Measurements from ENCODE around the gene FGFRL1. TPM values are rescaled to one million over a fixed set of nuclear protein-coding genes. Genes with fewer than 3 reads are reported as not detected.

The FGFRL1 gene
- polyA plus RNA-seq, 1 donor from 2014 or later, result 0.97 TPM

DNA sequence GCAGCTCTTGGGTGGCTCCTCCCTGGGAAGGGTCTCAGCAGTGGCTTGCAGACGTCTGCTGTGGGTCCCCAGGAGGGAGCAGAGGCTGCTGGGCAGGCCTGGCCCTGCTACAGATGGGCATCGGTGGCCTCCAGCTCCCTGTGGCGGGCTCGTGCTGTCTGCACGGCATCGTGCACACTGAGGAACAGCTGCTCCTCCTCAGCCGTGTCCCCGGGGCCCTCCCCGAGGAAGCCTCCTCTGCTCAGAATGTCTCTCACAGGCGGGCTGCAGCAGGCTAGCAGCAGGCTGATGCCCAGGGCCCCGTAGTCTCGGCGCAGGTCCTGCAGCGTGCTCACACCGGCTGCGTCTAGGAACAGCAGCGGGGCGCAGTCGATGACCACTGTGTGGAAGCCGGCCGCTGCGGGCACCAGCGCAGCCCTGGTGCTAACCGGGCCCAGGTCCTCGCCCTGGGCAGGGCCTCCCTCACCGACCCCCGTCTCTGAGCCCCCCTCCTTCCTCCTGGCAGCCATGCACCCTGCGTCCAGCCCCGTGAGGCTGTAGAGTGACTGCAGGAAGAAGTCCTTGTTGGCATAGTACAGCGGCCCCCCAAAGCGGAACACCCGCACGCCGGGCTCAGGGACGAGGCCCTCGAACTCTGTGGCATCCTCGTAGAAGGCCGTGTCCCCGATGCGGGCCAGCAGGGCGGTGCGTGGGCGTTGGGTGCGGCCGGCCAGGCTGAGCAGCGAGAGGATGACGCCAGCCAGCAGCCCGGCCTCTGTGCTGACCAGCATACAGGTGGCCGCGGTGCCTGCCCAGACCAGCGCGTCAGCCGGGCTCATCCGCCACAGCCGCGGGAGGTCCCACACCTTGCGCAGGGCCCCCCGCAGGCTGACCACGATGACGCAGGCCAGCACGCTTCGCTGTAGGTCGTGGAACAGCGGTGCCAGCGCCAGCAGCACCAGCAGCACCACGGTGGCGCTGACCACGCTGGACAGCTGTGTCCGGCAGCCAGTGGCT, 22.4 kb upstream of the FGFRL1 start:
- Histone ChIP-seq H3K4me3 (ENCODE audit: low read length) (no peak overlapping the region), H3K4me2 (ENCODE audit: low read length) (no peak overlapping the region), H3K9me2 (ENCODE audit: insufficient read depth, low read length) (no peaks in the 10 kb centered on the region), H3K27ac (ENCODE audit: low read length) (no peak overlapping the region), H2AFZ (ENCODE audit: low read depth, low read length) (no peak overlapping the region), H3K9me3 (ENCODE audit: low read length) (no peaks in the 10 kb centered on the region), H3F3A (ENCODE audit: insufficient read depth, low read length, poor library complexity, severe bottlenecking) (no peaks in the 10 kb centered on the region), H3K36me3 (ENCODE audit: insufficient read depth, low read length) (no peaks in the 10 kb centered on the region), H3K9ac (ENCODE audit: low read length) (no peak overlapping the region), H3K27me3 (ENCODE audit: insufficient read depth, low read depth, low read length) (no peaks in the 10 kb centered on the region), H4K20me1 (ENCODE audit: insufficient read depth) (no peaks in the 10 kb centered on the region), H3K79me2 (replicated peaks; ENCODE audit: insufficient read depth, low read length) (no peaks in the 10 kb centered on the region)
- TF ChIP-seq RAD21 (conservative IDR thresholded peaks at IDR 0.05), result no peak
- TF ChIP-seq, protein P1, sequence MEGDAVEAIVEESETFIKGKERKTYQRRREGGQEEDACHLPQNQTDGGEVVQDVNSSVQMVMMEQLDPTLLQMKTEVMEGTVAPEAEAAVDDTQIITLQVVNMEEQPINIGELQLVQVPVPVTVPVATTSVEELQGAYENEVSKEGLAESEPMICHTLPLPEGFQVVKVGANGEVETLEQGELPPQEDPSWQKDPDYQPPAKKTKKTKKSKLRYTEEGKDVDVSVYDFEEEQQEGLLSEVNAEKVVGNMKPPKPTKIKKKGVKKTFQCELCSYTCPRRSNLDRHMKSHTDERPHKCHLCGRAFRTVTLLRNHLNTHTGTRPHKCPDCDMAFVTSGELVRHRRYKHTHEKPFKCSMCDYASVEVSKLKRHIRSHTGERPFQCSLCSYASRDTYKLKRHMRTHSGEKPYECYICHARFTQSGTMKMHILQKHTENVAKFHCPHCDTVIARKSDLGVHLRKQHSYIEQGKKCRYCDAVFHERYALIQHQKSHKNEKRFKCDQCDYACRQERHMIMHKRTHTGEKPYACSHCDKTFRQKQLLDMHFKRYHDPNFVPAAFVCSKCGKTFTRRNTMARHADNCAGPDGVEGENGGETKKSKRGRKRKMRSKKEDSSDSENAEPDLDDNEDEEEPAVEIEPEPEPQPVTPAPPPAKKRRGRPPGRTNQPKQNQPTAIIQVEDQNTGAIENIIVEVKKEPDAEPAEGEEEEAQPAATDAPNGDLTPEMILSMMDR (IDR thresholded peaks at IDR 0.05; ENCODE audit: poor library complexity, severe bottlenecking), result no peak
- TF ChIP-seq POLR2AphosphoS5 (IDR thresholded peaks at IDR 0.05), result no peak
- TF ChIP-seq EZH2 (IDR thresholded peaks at IDR 0.05; ENCODE audit: borderline replicate concordance, insufficient read depth, low read length, poor library complexity, severe bottlenecking), result no peak
- no peak for TF ChIP-seq EP300 (conservative IDR thresholded peaks at IDR 0.05; ENCODE audit: poor library complexity, severe bottlenecking)
- no peak for TF ChIP-seq SMC3 (conservative IDR thresholded peaks at IDR 0.05; ENCODE audit: poor library complexity)
- TF ChIP-seq, protein P2, sequence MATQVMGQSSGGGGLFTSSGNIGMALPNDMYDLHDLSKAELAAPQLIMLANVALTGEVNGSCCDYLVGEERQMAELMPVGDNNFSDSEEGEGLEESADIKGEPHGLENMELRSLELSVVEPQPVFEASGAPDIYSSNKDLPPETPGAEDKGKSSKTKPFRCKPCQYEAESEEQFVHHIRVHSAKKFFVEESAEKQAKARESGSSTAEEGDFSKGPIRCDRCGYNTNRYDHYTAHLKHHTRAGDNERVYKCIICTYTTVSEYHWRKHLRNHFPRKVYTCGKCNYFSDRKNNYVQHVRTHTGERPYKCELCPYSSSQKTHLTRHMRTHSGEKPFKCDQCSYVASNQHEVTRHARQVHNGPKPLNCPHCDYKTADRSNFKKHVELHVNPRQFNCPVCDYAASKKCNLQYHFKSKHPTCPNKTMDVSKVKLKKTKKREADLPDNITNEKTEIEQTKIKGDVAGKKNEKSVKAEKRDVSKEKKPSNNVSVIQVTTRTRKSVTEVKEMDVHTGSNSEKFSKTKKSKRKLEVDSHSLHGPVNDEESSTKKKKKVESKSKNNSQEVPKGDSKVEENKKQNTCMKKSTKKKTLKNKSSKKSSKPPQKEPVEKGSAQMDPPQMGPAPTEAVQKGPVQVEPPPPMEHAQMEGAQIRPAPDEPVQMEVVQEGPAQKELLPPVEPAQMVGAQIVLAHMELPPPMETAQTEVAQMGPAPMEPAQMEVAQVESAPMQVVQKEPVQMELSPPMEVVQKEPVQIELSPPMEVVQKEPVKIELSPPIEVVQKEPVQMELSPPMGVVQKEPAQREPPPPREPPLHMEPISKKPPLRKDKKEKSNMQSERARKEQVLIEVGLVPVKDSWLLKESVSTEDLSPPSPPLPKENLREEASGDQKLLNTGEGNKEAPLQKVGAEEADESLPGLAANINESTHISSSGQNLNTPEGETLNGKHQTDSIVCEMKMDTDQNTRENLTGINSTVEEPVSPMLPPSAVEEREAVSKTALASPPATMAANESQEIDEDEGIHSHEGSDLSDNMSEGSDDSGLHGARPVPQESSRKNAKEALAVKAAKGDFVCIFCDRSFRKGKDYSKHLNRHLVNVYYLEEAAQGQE (IDR thresholded peaks at IDR 0.05; ENCODE audit: borderline replicate concordance), result no peak
- no peak for TF ChIP-seq MXI1 (conservative IDR thresholded peaks at IDR 0.05; ENCODE audit: poor library complexity, severe bottlenecking)
- TF ChIP-seq TAF1 (IDR thresholded peaks at IDR 0.05; ENCODE audit: low read depth), result no peak

DNA sequence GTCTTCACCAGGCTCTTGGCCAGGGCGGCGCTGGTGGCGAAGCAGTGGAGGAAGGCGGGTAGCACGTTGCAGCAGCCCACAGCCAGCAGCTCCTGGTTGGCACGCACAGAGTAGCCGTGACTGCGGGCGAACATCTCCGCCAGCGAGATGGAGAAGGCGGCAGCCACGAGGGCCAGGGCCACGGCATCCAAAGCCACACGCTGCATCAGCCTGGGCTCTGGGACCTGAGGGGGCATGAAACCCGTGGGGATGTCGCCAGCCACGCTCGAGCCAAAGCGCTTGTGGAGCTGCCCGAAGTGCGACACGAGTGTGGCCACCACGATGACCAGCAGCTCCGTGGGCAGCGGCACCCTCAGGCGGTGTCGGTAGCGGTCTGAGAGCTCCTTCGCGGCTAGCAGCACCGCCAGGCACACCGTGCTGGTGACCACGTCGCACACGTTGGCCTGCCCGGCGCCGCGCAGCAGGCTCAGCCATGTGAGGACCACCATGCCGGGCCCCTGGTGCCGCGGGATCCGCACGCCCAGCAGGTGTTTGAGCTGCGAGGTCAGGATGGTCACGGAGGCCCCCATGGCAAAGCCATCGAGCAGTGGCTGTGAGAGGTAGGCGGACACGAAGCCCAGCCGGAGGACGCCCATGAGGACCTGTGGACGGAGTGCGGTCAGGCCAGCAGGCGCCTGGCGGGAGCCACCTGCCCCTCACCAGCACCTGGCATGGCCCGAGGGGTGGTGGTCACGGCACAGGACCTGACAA, 21.5 kb upstream of the FGFRL1 start:
- TF ChIP-seq EZH2 (IDR thresholded peaks at IDR 0.05; ENCODE audit: borderline replicate concordance, insufficient read depth, low read length, poor library complexity, severe bottlenecking), result no peak
- TF ChIP-seq, protein P1 (IDR thresholded peaks at IDR 0.05; ENCODE audit: poor library complexity, severe bottlenecking), result no peak
- TF ChIP-seq SMC3 (conservative IDR thresholded peaks at IDR 0.05; ENCODE audit: poor library complexity), result no peak
- no peak for TF ChIP-seq RAD21 (conservative IDR thresholded peaks at IDR 0.05)
- TF ChIP-seq POLR2AphosphoS5 (IDR thresholded peaks at IDR 0.05), result no peak
- no peak for TF ChIP-seq MXI1 (conservative IDR thresholded peaks at IDR 0.05; ENCODE audit: poor library complexity, severe bottlenecking)
- TF ChIP-seq, protein P2 (IDR thresholded peaks at IDR 0.05; ENCODE audit: borderline replicate concordance), result no peak
- TF ChIP-seq EP300 (conservative IDR thresholded peaks at IDR 0.05; ENCODE audit: poor library complexity, severe bottlenecking), result no peak
- no peak for TF ChIP-seq TAF1 (IDR thresholded peaks at IDR 0.05; ENCODE audit: low read depth)
- Histone ChIP-seq H2AFZ (ENCODE audit: low read depth, low read length) (no peak overlapping the region), H3K79me2 (replicated peaks; ENCODE audit: insufficient read depth, low read length) (no peaks in the 10 kb centered on the region), H3K27me3 (ENCODE audit: insufficient read depth, low read depth, low read length) (no peaks in the 10 kb centered on the region), H3K4me2 (ENCODE audit: low read length) (no peak overlapping the region), H3K9me3 (ENCODE audit: low read length) (no peaks in the 10 kb centered on the region), H4K20me1 (ENCODE audit: insufficient read depth) (no peaks in the 10 kb centered on the region), H3F3A (ENCODE audit: insufficient read depth, low read length, poor library complexity, severe bottlenecking) (no peaks in the 10 kb centered on the region), H3K9me2 (ENCODE audit: insufficient read depth, low read length) (no peaks in the 10 kb centered on the region), H3K27ac (ENCODE audit: low read length) (no peak overlapping the region), H3K4me3 (ENCODE audit: low read length) (no peak overlapping the region), H3K9ac (ENCODE audit: low read length) (no peak overlapping the region), H3K36me3 (ENCODE audit: insufficient read depth, low read length) (no peaks in the 10 kb centered on the region)

Data from neural cell (in vitro differentiated cells).